Pons (tissue), 1 donor: ENCODE data around the gene FAM3A.
"Not testable (repeated sequence)": the region's sequence is repeated elsewhere in the genome, so short reads cannot be mapped to it uniquely, and the experiment has no call there.

ENCODE experiments used
- DNase-seq: peaks from one replicate; pipeline ENCODE4 v3.0.0-alpha.2; 2016; ENCODE audit warnings: low spot score

FAM3A gene, protein sequence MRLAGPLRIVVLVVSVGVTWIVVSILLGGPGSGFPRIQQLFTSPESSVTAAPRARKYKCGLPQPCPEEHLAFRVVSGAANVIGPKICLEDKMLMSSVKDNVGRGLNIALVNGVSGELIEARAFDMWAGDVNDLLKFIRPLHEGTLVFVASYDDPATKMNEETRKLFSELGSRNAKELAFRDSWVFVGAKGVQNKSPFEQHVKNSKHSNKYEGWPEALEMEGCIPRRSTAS

DNA sequence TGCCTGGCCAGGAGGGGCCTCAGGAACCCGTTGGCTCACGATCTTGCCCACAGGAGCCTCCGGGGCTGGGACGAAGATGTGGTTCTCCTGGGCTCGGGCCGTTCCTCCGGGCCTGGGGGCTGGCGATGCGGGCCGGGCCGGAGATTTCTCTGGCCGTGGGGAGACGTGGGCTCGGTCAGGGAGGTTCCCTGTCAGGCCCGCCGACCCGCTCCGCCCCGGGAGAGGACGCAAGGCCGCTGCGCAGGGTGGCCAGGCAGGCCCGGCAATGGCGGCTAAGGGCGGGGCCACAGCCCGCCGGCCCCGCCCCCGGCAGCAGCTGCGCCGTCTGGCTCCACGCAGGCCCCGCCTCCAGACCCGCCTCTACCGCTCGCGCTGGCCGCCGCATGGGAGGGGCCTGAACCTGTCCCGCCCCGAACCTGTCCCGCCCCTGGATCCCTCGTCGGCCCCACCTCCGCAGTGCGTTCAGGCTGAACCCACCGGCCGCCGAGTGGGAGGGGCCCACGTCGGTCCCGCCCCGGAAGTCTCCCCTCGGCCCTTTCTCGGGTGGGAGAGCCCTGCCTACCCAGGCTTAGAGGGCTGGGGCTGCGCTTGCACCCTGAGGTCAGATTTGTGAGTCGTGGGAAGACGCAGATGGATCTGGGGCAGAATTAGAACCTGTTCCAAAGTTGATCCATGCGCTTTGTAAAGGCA is at the start of gene FAM3A:
TSS of gene FAM3A (minus strand) at position 267 of the 690 bp plus-strand sequence. CDS start 460 bp downstream, outside the sequence.
- peak; percentile 82 for DNase-seq

DNA sequence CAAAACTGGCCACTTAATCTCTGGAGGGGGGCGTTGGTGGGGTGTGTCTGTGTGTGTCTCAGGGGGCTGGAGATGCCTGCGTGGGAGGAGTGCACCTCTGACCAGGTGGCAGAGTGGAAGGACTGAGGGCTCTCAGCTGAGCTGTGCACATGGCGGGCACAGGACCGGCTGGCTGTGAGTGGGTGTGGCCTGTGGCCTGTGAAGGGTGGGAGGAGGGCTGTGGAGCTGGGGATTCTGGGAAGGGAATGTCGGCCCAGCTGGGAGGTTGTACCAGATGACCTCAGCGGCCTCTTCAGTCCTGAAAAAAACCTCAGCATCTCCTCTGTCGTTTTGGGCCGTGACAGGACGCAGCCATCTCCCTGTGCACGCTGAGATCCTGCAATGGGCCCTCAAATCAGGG is 46.3 kb upstream of the FAM3A start:
- not testable (repeated sequence) for DNase-seq

DNA sequence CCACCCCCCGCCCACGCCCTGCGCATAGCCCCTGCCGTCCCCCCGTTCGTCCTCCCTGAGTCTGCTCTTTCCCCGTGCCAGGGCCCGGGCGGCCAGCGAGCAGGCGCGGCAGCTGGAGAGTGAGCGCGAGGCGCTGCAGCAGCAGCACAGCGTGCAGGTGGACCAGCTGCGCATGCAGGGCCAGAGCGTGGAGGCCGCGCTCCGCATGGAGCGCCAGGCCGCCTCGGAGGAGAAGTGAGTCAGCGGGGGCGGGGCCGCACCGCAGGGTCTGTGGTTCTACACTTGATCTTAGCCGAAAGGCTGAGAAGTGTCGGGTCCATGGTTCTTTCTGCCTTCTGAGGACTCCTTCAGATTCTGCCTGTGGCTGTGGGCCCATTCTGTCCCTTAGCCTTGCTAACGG is 44.3 kb upstream of the FAM3A start:
- DNase-seq, result not testable (repeated sequence)

DNA sequence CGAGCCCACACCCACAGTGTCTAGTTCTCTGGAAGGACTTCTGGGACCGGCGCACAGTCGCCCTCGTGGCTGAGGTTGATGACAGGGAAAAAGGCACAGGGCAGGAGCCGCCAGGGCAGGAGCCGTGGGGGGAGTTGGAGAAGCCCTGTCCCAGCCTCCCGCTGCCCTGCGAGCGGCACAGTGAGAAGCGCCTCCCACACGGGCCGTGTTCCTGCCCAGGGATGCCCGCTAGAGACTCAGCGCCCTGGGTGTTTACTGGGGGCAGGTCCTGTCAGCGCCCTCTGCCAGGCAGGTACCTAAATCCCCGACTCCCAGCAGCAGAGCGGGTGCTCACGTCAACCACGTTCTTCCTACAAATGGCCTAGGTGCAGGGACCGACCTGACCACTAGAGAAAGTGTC is 42.9 kb upstream of the FAM3A start:
- DNase-seq, result not testable (repeated sequence)

DNA sequence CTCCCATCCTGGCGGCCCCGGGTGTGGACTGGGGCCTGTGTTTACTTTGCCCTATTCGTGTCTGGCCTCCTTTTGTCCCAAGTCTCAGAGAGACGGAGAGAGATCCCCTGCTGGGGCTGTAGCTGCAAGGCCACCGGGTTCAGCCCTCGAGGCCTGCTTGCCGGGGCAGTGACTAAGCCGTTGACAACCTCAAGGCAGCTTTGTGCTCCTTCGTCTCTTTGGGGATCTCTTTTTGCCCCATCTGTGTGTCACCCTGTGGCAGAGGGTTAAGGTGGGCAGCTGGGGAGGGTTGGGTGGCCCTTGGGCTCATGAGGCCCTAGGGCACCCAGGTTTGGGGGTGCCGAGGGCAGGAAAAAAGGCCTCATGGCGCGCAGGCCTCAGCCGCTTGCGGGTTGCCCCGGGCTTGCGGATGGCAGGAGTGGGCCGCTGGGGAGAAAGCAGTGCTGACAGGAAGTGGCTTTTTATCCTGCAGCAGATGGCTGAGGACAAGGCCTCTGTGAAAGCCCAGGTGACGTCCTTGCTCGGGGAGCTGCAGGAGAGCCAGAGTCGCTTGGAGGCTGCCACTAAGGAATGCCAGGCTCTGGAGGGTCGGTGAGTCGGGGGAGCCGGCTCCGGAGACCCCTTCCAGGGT is 42.1 kb upstream of the FAM3A start:
- not testable (repeated sequence) for DNase-seq

DNA sequence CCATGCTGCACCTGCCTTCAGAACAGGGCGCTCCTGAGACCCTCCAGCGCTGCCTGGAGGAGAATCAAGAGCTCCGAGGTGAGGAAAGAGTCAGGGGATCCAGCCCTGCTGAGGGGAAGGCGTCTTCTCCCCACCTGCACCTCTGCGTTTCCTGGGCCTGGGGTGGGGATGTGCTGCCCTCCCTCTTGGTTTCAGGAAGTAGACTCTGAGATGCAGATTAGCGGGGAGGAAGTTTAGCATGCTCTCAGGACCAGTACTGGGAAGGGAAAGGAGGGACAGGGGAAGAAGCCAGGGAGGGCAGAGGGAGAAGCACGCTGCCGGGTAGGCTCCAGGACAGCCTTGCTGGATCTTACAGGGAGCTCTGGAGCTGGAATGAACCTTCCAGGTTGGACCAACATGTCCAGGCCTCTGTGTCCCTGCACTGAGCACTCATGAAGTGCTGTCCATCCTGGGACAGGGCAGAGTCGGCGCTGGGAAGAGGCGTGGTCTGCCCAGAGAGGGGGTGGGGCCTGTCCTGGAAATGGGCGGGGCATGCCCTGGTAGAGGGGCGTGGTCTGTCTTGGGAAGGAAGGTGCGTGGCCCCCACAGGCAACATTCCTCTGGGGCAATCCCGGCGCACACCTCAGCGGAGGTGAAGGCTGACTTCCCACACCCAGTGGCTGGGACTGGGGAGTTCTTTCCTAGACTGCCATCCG is 36.2 kb upstream of the FAM3A start:
- DNase-seq, result not testable (repeated sequence)

DNA sequence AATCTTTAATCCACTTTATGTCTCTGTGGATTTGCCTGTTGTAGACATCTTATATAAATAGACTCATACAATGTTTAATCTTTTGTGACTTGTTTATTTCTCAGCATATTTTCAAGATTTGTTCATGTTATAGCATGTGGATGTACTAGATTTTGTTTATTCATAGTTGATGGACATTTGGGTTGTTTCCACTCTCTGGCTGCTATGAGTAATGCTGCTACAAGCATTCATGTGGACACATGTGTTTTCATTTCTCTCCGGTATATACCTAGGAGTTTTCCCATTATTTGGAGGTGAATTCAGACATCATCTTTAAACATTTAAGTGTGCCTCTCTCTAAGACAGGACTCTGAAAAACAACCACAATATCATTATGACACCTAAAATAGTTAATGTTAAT is 33.7 kb upstream of the FAM3A start:
- DNase-seq, result no peak

DNA sequence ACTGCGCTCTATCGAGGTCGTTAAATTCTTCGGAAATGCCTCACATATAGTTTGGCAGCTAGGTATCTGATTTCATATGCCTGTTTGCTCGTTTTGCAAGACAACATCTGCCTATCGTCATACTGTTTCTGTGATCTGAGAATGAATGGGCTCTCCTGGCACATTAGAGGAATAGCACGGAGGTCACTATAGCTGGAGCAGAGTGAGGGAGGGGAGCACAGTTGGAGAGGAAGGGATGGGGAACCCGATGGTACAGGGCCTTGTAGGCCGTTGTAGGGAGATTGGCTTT is 31.9 kb upstream of the FAM3A start:
- peak; percentile 10 for DNase-seq

DNA sequence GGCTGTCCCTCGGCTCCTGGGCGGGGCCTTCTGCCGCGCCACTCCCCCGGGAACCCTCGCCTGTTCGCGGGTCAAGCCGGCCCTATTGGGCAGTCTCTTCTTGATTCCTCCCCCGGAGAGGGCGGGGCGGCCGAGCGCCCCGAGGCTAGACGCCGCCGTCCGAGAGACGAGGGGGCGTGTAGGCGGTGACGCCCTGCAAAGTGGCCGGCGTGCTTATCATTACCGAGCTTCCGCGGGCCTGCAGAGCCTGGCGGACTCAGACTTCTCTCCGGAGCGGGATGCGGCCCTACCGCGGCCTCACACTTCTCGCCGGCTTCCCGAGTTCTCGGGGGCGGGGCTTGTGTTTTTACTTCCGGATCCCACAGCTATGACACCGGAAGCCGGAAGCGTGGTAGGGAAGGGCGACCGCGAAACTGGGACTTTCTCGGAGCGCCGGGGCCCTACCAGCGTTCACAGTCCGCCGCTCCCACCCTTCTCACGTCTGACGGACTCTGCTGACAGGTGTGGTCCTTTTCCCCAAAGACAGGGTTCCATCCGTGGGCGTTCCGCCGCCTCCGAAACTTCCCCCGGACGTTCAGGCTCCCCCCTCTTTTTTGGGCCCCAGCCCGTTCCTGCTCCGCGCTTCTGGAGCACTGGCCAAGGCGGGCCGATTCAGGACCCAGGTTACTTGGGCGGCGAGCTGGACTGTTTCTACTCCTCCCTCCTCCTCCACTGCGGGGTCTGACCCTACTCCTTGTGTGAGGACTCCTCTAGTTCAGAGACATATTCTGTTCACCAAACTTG is 31.4 kb upstream of the FAM3A start, which contains the start of gene IKBKG:
TSS of gene IKBKG (plus strand) at position 376 of the 783 bp plus-strand sequence. CDS start 4,383 bp downstream, outside the sequence.
- peak; percentile 87 for DNase-seq

DNA sequence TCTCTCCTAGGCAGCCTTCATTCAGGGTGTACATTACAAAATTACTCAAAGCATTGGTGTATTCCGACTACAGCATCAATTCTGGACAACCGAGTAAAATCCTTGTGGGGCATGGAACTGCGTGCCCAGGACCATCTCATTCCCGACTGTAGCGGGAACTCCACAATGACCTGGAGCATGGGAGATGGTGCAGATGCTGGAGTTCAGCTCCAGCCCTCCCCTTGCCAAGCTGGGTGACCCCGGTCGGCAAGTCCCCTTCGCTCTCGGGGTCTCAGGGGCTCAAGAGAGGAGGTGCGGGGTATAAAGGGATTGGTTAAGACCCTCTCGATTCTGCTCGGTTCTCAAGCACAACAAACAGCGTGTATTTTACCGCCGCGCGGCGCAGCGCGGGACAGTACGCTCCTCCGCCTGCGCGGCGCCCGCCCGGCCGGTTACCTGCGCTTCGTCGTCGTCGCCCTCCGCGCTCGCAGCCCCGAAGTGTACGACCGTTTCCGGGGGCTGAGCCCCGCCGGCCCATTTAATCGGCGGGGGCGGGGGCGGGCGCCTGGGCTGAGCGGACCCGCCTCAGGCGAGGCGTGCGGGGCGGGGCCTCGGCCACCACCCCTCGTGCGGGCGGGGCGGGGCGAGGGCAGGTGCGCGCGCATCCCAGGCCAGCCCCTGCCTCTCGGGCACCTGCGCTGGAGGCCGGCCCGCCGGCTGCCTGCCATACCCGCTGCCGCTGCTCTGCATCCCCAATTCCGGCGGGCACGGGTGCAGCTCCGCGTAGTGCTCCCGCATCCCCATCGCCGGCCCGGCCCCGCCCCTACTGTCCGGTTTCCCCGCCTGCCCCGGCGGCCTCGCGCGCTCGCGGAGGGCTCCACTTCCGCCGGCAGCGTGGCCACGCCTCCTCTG is 30.6 kb upstream of the FAM3A start, which contains the start of gene G6PD:
TSS of gene G6PD (minus strand) at position 493 of the 891 bp plus-strand sequence. CDS start 691 bp downstream, outside the sequence.
- DNase-seq, result peak; percentile 12

DNA sequence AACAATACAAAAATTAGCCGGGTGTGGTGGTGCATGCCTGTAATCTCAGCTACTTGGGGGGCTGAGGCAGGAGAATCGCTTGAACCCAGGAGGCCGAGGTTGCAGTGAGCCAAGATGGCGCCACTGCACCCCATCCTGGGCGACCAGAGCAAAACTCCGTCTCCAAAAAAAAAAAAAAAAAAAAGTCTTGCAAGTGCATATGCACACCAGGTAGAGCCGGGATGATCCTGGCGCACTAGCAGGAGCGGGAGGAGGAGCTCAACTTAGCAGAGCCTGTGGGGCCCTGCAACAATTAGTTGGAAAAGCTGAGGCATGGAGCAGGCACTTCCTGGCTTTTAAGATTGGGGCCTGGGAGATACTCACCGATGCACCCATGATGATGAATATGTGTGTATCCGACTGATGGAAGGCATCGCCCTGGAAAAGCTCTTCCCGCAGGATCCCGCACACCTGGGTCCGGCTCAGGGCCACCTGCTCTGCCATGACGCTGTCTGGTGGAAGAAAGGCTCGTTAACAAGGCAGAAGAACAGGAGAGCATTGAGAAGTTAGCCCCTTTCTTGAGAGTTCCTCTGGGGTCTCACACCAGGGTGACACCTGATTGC is 29.7 kb upstream of the FAM3A start:
- no peak for DNase-seq

DNA sequence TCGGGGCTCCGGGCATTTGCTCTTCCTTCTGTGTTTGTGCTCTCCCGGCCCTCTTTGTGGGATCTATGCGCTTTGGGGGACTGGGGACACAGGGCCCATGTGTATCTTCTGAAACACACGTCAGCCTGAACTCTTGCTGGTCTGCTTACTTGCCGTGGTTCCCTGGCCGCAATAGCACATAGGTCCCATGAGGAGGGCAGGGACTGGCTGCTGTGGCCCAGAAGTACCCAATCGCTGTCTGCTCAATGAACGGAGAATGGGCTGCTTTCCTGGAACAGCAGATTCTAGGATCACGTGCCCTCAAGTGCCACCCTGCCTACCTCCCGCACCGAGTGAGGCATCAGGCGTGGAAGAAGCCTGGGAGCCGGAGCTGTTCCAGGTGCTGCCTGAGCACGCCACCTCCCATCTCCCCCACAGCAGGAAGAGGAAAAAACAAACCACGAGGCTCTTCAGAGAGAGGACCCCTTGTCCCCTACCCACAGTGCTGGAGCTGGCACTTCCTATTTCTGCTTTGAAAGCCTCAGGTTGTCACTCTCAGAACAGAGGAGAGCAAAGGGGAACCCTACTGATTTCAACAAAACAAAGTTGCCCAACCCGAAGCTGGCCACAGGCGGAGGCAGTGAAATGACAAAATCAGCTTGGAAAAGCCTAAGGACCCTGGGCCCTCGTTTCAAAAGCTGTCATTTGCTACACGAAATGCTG is 26.8 kb upstream of the FAM3A start:
- peak; percentile 37 for DNase-seq

DNA sequence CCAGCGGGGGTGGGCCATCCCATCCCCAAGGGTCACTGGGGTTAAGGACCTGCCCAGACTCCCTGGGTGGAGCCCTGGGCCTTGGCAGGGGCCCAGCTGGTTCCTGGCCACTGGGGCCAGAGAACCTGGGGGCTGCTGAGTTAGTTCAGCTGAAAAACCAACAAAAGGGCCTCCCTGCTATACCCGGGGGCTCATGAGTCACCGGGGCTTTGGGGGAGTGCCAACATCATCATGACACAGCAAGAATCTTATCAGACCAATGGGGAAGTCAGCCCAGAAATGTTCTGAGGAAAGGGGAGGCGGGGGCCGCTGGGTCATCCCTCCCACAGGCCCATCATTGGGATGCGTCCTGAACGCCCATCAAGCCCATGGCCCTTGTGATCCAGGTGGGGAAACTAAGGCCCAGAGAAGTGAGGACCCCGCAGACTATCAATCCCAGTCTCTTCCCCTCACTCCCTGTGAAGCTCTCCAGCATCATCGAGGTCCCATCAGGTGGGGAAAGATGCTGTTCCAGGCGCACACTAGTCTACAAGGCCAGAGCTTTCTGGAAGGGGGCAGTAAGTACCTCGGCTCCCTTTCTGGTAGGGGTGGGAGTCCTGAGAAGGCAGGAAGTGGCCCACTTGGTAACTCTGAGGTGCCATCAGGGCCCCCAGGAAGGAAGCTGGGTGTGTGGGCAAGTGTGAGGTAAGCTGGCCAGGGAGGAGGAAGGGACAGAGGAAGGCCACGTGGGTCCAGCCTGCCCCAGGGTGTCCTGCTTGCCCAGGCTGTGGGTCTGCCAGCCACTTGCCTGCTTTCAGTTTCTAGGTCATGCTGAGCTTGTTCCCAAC is 26.1 kb upstream of the FAM3A start:
- DNase-seq, result peak; percentile 33

DNA sequence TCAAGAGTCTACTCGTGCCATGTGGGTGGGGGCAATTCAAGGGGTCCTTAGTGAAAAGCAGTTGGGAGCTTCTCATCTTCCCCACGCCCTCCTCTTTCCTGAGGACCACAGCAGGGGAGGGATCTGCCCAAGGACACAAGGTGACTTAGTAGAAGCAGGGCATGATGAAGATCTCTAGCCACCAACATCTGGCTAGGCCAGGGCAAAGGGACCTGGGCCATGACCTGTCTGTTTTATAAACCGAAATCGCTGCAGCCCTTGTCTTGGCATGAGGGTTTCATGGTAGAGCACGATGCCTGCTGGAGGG is 25.5 kb upstream of the FAM3A start:
- DNase-seq, result no peak

DNA sequence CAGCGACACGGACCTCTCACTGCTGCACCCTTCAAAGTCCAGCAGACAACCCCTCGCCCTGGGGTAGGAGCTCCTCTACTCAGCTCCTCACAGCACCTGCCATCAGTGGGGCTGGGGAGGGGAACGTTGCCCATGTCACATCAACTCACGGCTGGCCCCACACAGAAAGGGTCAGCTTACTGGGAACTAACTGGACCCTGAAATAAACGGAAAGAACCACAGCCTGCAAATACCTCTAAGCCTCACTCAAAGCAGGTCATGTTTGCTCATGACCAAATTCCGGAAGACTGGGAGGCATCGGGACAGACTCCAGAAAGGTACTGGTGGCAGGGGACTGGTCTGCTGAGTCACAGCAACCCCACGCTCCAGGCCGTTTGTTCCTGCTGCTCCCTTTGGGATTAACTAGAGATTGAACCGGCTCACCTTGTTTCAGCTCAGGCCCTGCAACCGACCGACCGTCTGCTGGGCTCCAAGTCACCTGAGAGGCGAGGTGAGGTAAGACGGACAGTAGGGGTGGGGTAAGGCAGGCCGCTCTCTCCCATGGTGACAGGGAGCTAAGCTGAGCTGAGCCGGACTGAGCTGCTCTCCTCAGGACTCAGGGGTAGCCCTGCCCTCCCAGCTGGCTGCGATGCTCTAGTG is 25.0 kb upstream of the FAM3A start:
- DNase-seq, result no peak

DNA sequence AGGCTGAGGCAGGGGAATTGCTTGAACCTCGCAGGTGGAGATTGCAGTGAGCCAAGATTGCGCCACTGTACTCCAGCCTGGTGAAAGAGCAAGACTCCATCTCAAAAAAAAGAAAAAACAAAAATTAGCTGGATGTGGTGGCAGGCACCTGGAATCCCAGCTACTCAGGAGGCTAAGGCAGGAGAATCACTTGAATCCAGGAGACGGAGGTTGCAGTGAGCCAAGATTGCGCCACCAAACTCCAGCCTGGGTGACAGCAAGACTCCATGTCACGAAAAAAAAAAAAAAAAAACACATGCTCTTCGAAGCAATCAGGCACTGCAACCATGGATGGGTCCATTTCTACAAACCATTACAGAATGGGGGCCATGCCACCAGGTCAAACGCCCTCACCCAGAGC is 24.3 kb upstream of the FAM3A start:
- not testable (repeated sequence) for DNase-seq

DNA sequence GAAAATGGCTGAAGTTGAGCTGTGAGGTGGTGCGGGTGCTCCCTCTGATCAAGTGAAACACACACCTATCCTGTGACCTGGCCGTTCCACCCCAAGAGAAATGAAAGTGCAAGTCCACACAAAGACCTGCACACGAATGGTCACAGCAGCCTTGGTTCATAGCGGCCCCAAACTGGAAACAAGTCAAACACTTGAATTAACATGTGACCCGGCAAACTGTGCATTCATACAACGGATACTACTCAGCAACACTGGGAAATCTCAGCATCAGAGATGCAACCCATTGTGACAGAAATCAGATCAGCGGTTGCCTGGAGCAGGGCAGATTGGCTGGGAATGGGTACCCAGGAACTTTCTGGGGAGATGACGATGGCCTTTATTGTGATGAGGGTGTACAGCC is 23.0 kb upstream of the FAM3A start:
- DNase-seq, result peak; percentile 74

DNA sequence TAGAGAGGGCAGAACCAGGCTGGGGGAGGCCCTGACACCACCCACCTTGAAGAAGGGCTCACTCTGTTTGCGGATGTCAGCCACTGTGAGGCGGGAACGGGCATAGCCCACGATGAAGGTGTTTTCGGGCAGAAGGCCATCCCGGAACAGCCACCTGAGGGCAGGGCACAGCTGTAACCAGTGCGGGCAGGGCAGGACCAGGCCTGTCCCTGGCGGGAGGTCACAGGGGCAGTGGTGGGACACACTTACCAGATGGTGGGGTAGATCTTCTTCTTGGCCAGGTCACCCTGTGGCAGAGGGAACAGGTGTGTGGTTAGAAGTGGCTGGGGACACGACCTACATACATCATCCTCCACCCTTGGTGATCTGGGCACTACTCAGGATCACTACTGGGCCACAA is 19.9 kb upstream of the FAM3A start:
- DNase-seq, result no peak
